HCT116 (cell line): ENCODE results near the gene MACROH2A1. TPM values are rescaled to one million over a fixed set of nuclear protein-coding genes. Genes with fewer than 3 reads are reported as not detected.

Experiments used
- ATAC-seq: fragments of 200-7000 bp; cut with Tn5 transposase; 2 replicates; pipeline ENCODE4 v1.9.1; 2020; ENCODE audit warnings: mild to moderate bottlenecking, moderate library complexity
- BruUV-seq: library from RNA; stranded (reverse); fragments of 400-500 nt; replicated peaks from 2 replicates; lab custom pipeline; 2021; lab: Mats Ljungman, UMichigan
- CTCF ChIA-PET: fragments of 300-600 bp; sonication (Branson Sonifier 250); formaldehyde crosslinking; loops from one replicate; lab custom pipeline; 2021; ENCODE audit warnings: antibody characterized with exemption; lab: Charles Lee
- POLR2A ChIA-PET: fragments of 300-600, 350-600 bp; sonication (Branson Sonifier 250); formaldehyde crosslinking; loops from one replicate; lab custom pipeline; 2021; ENCODE audit warnings: antibody characterized with exemption; lab: Charles Lee
- RAD21 ChIA-PET, 2 experiments: fragments of 300-600 bp; sonication (Branson Sonifier 250); formaldehyde crosslinking; loops; one replicate each; lab custom pipeline; 2023; ENCODE audit warnings: low total read pairs in 2 of 2; ENCODE audit not compliant: uncharacterized antibody in 2 of 2, unreplicated experiment in 2 of 2, low non-redundant PET in 1 of 2; lab: Charles Lee
- DNase-seq: peaks from one replicate; pipeline ENCODE4 v3.0.0-alpha.2; 2010; ENCODE audit warnings: low read depth, low spot score
- H2AFZ ChIP-seq: fragments of 200-600 bp; shearing (Covaris generic), sonication (generic); 2 replicates; pipeline ENCODE4 v1.6.1; 2017; ENCODE audit warnings: low read depth, mixed run types, mixed read lengths, antibody characterized with exemption, low read length; ENCODE audit not compliant: poor library complexity, severe bottlenecking
- H3K27ac ChIP-seq: 2 replicates; pipeline ENCODE4 v1.5.1; 2012; ENCODE audit warnings: low read depth, low read length
- H3K27me3 ChIP-seq: fragments of 200-600 bp; sonication (generic); 2 replicates; pipeline ENCODE4 v1.6.1; 2016; ENCODE audit warnings: mixed run types, low read length, mixed read lengths; ENCODE audit not compliant: insufficient read depth
- H3K36me3 ChIP-seq, 2 experiments: fragments of 200-500 bp in 1 of 2; fragments of 200-600 bp in 1 of 2; sonication (Bioruptor generic) in 1 of 2; sonication (generic) in 1 of 2; 2 replicates each; pipeline versions ENCODE4 v1.5.1 to v1.6.1; 2014 to 2016; ENCODE audit warnings: low read length in 2 of 2, inconsistent platforms in 1 of 2, mixed read lengths in 1 of 2, mixed run types in 1 of 2; ENCODE audit not compliant: insufficient read depth in 2 of 2, control insufficient read depth in 1 of 2
- H3K4me1 ChIP-seq, 2 experiments: fragments of 200-600 bp in 1 of 2; sonication (generic) in 1 of 2; 2 replicates each; pipeline versions ENCODE4 v1.5.1 to v1.6.1; 2012 to 2017; ENCODE audit warnings: low read length in 2 of 2, inconsistent platforms in 1 of 2, mild to moderate bottlenecking in 1 of 2, mixed read lengths in 1 of 2, mixed run types in 1 of 2, moderate library complexity in 1 of 2; ENCODE audit not compliant: insufficient read depth in 2 of 2, control insufficient read depth in 1 of 2
- H3K4me2 ChIP-seq: fragments of 200-600 bp; sonication (generic); 2 replicates; pipeline ENCODE4 v1.6.1; 2017; ENCODE audit warnings: mixed run types, low read length, mixed read lengths
- H3K4me3 ChIP-seq, 2 experiments: fragments of 200-600 bp in 1 of 2; sonication (generic) in 1 of 2; replicated peaks in 1 of 2; 2 replicates each; pipeline ENCODE4 v1.5.1; 2011 to 2016; ENCODE audit warnings: low read length in 2 of 2, control low read depth in 1 of 2, low read depth in 1 of 2, mild to moderate bottlenecking in 1 of 2, mixed read lengths in 1 of 2, mixed run types in 1 of 2
- H3K79me2 ChIP-seq: fragments of 200-600 bp; sonication (generic); 2 replicates; pipeline ENCODE4 v1.6.1; 2017; ENCODE audit warnings: mild to moderate bottlenecking, mixed run types, low read length, moderate library complexity, mixed read lengths; ENCODE audit not compliant: insufficient read depth
- H3K9ac ChIP-seq: fragments of 200-600 bp; sonication (generic); 2 replicates; pipeline ENCODE4 v1.6.1; 2016; ENCODE audit warnings: low read length, mixed read lengths
- H3K9me2 ChIP-seq: fragments of 200-600 bp; sonication (generic), shearing (Covaris generic); 2 replicates; pipeline ENCODE4 v1.6.1; 2017; ENCODE audit warnings: mixed run types, mild to moderate bottlenecking, moderate library complexity; ENCODE audit not compliant: insufficient read depth
- H3K9me3 ChIP-seq, 2 experiments: fragments of 200-500 bp in 1 of 2; fragments of 200-600 bp in 1 of 2; sonication (Bioruptor generic) in 1 of 2; sonication (generic) in 1 of 2; 2 replicates each; pipeline ENCODE4 v1.6.1; 2014 to 2017; ENCODE audit warnings: low read length in 2 of 2, mixed read lengths in 2 of 2, inconsistent platforms in 1 of 2, low read depth in 1 of 2, mild to moderate bottlenecking in 1 of 2, mixed run types in 1 of 2, moderate library complexity in 1 of 2; ENCODE audit not compliant: control insufficient read depth in 1 of 2, insufficient read depth in 1 of 2
- H4K20me1 ChIP-seq: fragments of 200-600 bp; sonication (generic), shearing (Covaris generic); 2 replicates; pipeline ENCODE4 v1.6.1; 2017; ENCODE audit warnings: mixed run types, mild to moderate bottlenecking, moderate library complexity; ENCODE audit not compliant: insufficient read depth
- ATF3 ChIP-seq: IDR thresholded peaks from 2 replicates; pipeline ENCODE4 v1.6.1; 2012
- CBX3 ChIP-seq: IDR thresholded peaks from 2 replicates; pipeline ENCODE4 v1.6.1; 2012; ENCODE audit warnings: low read depth
- CEBPB ChIP-seq: IDR thresholded peaks from 2 replicates; pipeline ENCODE4 v1.6.1; 2012; ENCODE audit warnings: low read depth
- CTCF ChIP-seq, 3 experiments: fragments of 200-600 bp in 1 of 3; sonication (generic) in 1 of 3; IDR thresholded peaks in 2 of 3; conservative IDR thresholded peaks in 1 of 3; 2 replicates each; pipeline ENCODE4 v1.5.1; 2012 to 2017; ENCODE audit warnings: low read depth in 2 of 3, low read length in 2 of 3, antibody characterized with exemption in 1 of 3, borderline replicate concordance in 1 of 3, control low read depth in 1 of 3, mild to moderate bottlenecking in 1 of 3, mixed read lengths in 1 of 3, mixed run types in 1 of 3, moderate library complexity in 1 of 3; ENCODE audit not compliant: insufficient read depth in 1 of 3
- EGR1 ChIP-seq: IDR thresholded peaks from 2 replicates; pipeline ENCODE4 v1.6.1; 2012; ENCODE audit warnings: low read depth
- EZH2 ChIP-seq: fragments of 200-600 bp; sonication (generic); IDR thresholded peaks from 2 replicates; pipeline ENCODE4 v1.6.1; 2017; ENCODE audit warnings: antibody characterized with exemption, mixed run types
- EZH2phosphoT487 ChIP-seq: fragments of 200-600 bp; IDR thresholded peaks from 2 replicates; pipeline ENCODE4 v1.6.1; 2018; ENCODE audit warnings: antibody characterized with exemption, borderline replicate concordance
- FOSL1 ChIP-seq: IDR thresholded peaks from 2 replicates; pipeline ENCODE4 v1.6.1; 2012; ENCODE audit warnings: low read depth
- JUND ChIP-seq: IDR thresholded peaks from 2 replicates; pipeline ENCODE4 v1.6.1; 2012
- MAX ChIP-seq: IDR thresholded peaks from 2 replicates; pipeline ENCODE4 v1.6.1; 2012
- POLR2A ChIP-seq: IDR thresholded peaks from 2 replicates; pipeline ENCODE4 v1.7.0; 2011; ENCODE audit warnings: borderline replicate concordance; ENCODE audit not compliant: insufficient read depth, insufficient read length; ENCODE audit errors: extremely low read depth
- POLR2AphosphoS5 ChIP-seq: IDR thresholded peaks from 2 replicates; pipeline ENCODE4 v1.6.1; 2011; ENCODE audit warnings: mild to moderate bottlenecking, low read depth, low read length, moderate library complexity
- RAD21 ChIP-seq: IDR thresholded peaks from 2 replicates; pipeline ENCODE4 v1.6.1; 2012; ENCODE audit warnings: low read depth, mild to moderate bottlenecking
- REST ChIP-seq: IDR thresholded peaks from 2 replicates; pipeline ENCODE4 v1.6.1; 2012; ENCODE audit warnings: low read depth
- SIN3A ChIP-seq: IDR thresholded peaks from 2 replicates; pipeline ENCODE4 v1.6.1; 2012; ENCODE audit warnings: low read depth
- SP1 ChIP-seq: IDR thresholded peaks from 2 replicates; pipeline ENCODE4 v1.6.1; 2012; ENCODE audit warnings: low read depth
- TCF7L2 ChIP-seq: IDR thresholded peaks from 2 replicates; pipeline ENCODE4 v1.7.0; 2011; ENCODE audit warnings: borderline replicate concordance, inconsistent platforms; ENCODE audit not compliant: insufficient read depth, insufficient read length; ENCODE audit errors: extremely low read depth
- ZBTB33 ChIP-seq: IDR thresholded peaks from 2 replicates; pipeline ENCODE4 v1.6.1; 2011; ENCODE audit warnings: mild to moderate bottlenecking, low read length, moderate library complexity; ENCODE audit not compliant: insufficient replicate concordance; ENCODE audit errors: extremely low read depth
- ZFX ChIP-seq: fragments of 450-650 bp; IDR thresholded peaks from 2 replicates; pipeline ENCODE4 v1.6.1; 2017
- ZNF274 ChIP-seq: fragments of 200-500 bp; sonication (Bioruptor generic); IDR thresholded peaks from 2 replicates; pipeline ENCODE4 v1.6.1; 2014; ENCODE audit warnings: mild to moderate bottlenecking, low read depth, low read length, inconsistent platforms
- intact Hi-C: fragments of 100-400 bp; cut with micrococcal nuclease; formaldehyde crosslinking; loops from 2 replicates; pipeline ENCODE4 v1.10.0; 2022
- total RNA-seq: library from RNA; stranded (reverse); gene quantifications from one replicate; pipeline ENCODE4 v1.2.1, GENCODE V29; 2021; ENCODE audit not compliant: unreplicated experiment

Gene MACROH2A1
- total RNA-seq, 1 experiment from 2014 or later, result 218 TPM

- H3K79me2 ChIP-seq, result peaks cover 96% of the 10 kb centered on the region
- no peak overlapping the region for H3K27ac ChIP-seq
- RAD21 ChIA-PET, result no interaction called here
- no peak for TF ChIP-seq POLR2A
- no peak for TF ChIP-seq JUND
- no peak for TF ChIP-seq EZH2
- TF ChIP-seq ZFX, result no peak
- no peak for TF ChIP-seq ATF3
- no peak for TF ChIP-seq FOSL1
- TF ChIP-seq CBX3, result no peak
- TF ChIP-seq EGR1, result no peak
- TF ChIP-seq POLR2AphosphoS5, result no peak
- TF ChIP-seq ZBTB33, result no peak
- no peak for TF ChIP-seq EZH2phosphoT487
- no peak for TF ChIP-seq RAD21
- TF ChIP-seq CTCF (IDR thresholded peaks at IDR 0.05 in 2 of 3, conservative IDR thresholded peaks at IDR 0.05 in 1 of 3; ENCODE audit: borderline replicate concordance in 1 of 3, insufficient read depth in 1 of 3, low read depth in 2 of 3, low read length in 2 of 3), result no peak
- no peak for TF ChIP-seq CEBPB
- TF ChIP-seq SP1, result no peak
- TF ChIP-seq REST, result no peak
- no peak for TF ChIP-seq SIN3A
- no peak for TF ChIP-seq TCF7L2
- TF ChIP-seq ZNF274, result no peak
- TF ChIP-seq MAX, result no peak
- no peak overlapping the region for H3K4me2 ChIP-seq
- H3K9me3 ChIP-seq, result no peaks in the 10 kb centered on the region
- ATAC-seq (no peak), DNase-seq (no peak)
- H3K27me3 ChIP-seq, result no peaks in the 10 kb centered on the region
- H3K4me3 ChIP-seq, result no peak overlapping the region
- no peaks in the 10 kb centered on the region for H3K4me1 ChIP-seq
- H4K20me1 ChIP-seq, result peaks cover 3% of the 10 kb centered on the region; the same call in 1 of the 2 replicates
- no peak overlapping the region for H2AFZ ChIP-seq
- intact Hi-C loops, result no loop called here
- CTCF ChIA-PET, result no interaction called here
- BruUV-seq, result no TSS peak
- H3K36me3 ChIP-seq, result peaks cover 32 to 38% of the 10 kb centered on the region in 2 experiments; a peak in 3 of 4 replicates
- no peak overlapping the region for H3K9ac ChIP-seq
- POLR2A ChIA-PET, result no interaction called here
- no peaks in the 10 kb centered on the region for H3K9me2 ChIP-seq
These were observed 21.0 kb downstream of the MACROH2A1 start for GRCh38 chr5:135377751-135378680.
